OCI-LY7 (cell line): ENCODE data around the gene DENND6B. TPM values are rescaled to one million over a fixed set of nuclear protein-coding genes. Genes with fewer than 3 reads are reported as not detected.
A peak's percentile ranks its signal among the peaks of the same experiment; 100 is the strongest.

Experiments used
- BruUV-seq: library from RNA; stranded (reverse); fragments of 400-500 nt; replicated peaks from 2 replicates; lab custom pipeline; 2021; lab: Mats Ljungman, UMichigan
- CTCF ChIA-PET: fragments of 300-600 bp; sonication (Branson Sonifier 250); formaldehyde crosslinking; loops from one replicate; lab custom pipeline; 2022; ENCODE audit warnings: antibody characterized with exemption; ENCODE audit not compliant: unreplicated experiment; lab: Charles Lee
- POLR2A ChIA-PET: fragments of 300-600 bp; sonication (Branson Sonifier 250); formaldehyde crosslinking; loops from one replicate; lab custom pipeline; 2022; ENCODE audit warnings: antibody characterized with exemption; lab: Charles Lee
- DNase-seq: peaks from one replicate; pipeline ENCODE4 v3.0.0-alpha.2; 2015; ENCODE audit warnings: low spot score
- H2AFZ ChIP-seq: fragments of 200-600 bp; sonication (generic), shearing (Covaris generic); 2 replicates; pipeline ENCODE4 v1.6.1; 2014; ENCODE audit warnings: mild to moderate bottlenecking, antibody characterized with exemption, low read length, moderate library complexity
- H3K27ac ChIP-seq: fragments of 200-600 bp; sonication (generic); 2 replicates; pipeline ENCODE4 v1.5.1; 2014; ENCODE audit warnings: mixed run types, low read depth, mild to moderate bottlenecking, moderate library complexity, low read length, inconsistent platforms; ENCODE audit not compliant: poor library complexity, severe bottlenecking
- H3K36me3 ChIP-seq: fragments of 200-600 bp; sonication (generic); 2 replicates; pipeline ENCODE4 v1.6.1; 2014; ENCODE audit warnings: mild to moderate bottlenecking, antibody characterized with exemption, low read length, moderate library complexity, mixed read lengths; ENCODE audit not compliant: insufficient read depth
- H3K4me1 ChIP-seq: fragments of 200-600 bp; sonication (generic); 2 replicates; pipeline ENCODE4 v1.5.1; 2014; ENCODE audit warnings: mild to moderate bottlenecking, low read length; ENCODE audit not compliant: insufficient read depth, poor library complexity, severe bottlenecking
- H3K4me2 ChIP-seq: fragments of 200-600 bp; sonication (generic); 2 replicates; pipeline ENCODE4 v1.6.1; 2014; ENCODE audit warnings: mild to moderate bottlenecking, low read length
- H3K4me3 ChIP-seq: fragments of 200-600 bp; sonication (generic); 2 replicates; pipeline ENCODE4 v1.5.1; 2014; ENCODE audit warnings: mild to moderate bottlenecking, low read depth, low read length; ENCODE audit not compliant: poor library complexity, severe bottlenecking
- H3K79me2 ChIP-seq: fragments of 200-600 bp; sonication (generic); 2 replicates; pipeline ENCODE4 v1.6.1; 2016; ENCODE audit warnings: low read depth, mild to moderate bottlenecking, low read length, moderate library complexity, mixed read lengths; ENCODE audit not compliant: insufficient read depth
- H3K9me2 ChIP-seq: fragments of 200-600 bp; sonication (generic); 2 replicates; pipeline ENCODE4 v1.6.1; 2016; ENCODE audit warnings: mild to moderate bottlenecking, low read length, mixed read lengths; ENCODE audit not compliant: insufficient read depth
- H3K9me3 ChIP-seq: fragments of 200-600 bp; sonication (generic); 2 replicates; pipeline ENCODE4 v1.6.1; 2014; ENCODE audit warnings: mild to moderate bottlenecking, mixed run types, low read length, mixed read lengths
- H4K20me1 ChIP-seq: fragments of 200-600 bp; sonication (generic); 2 replicates; pipeline ENCODE4 v1.6.1; 2014; ENCODE audit warnings: mild to moderate bottlenecking, antibody characterized with exemption, low read length, moderate library complexity, mixed read lengths; ENCODE audit not compliant: insufficient read depth
- EZH2phosphoT487 ChIP-seq: fragments of 200-600 bp; sonication (generic); IDR thresholded peaks from 2 replicates; pipeline ENCODE4 v1.6.1; 2018; ENCODE audit warnings: low read depth, borderline replicate concordance, mild to moderate bottlenecking, mixed run types, antibody characterized with exemption, low read length, moderate library complexity, mixed read lengths
- intact Hi-C: fragments of 100-400 bp; cut with micrococcal nuclease; formaldehyde crosslinking; loops from one replicate; pipeline ENCODE4 v1.10.0; 2022; ENCODE audit not compliant: unreplicated experiment
- total RNA-seq, 2 experiments: library from RNA; depleted of rRNA in 1 of 2; stranded (reverse); fragments of >200 nt in 1 of 2; shearing (Covaris generic) in 1 of 2; gene quantifications; 2 replicates each; pipeline ENCODE4 v1.2.3, GENCODE V29; 2014 to 2022
- TF ChIP-seq, protein P1 (sequence below): fragments of 200-600 bp; sonication (generic); conservative IDR thresholded peaks from 2 replicates; pipeline ENCODE4 v1.5.1; 2014; ENCODE audit warnings: mild to moderate bottlenecking, antibody characterized with exemption, low read length, moderate library complexity, mixed read lengths

The DENND6B gene
- total RNA-seq, 2 experiments from 2014 or later = 31.6 to 45.0 TPM

DNA sequence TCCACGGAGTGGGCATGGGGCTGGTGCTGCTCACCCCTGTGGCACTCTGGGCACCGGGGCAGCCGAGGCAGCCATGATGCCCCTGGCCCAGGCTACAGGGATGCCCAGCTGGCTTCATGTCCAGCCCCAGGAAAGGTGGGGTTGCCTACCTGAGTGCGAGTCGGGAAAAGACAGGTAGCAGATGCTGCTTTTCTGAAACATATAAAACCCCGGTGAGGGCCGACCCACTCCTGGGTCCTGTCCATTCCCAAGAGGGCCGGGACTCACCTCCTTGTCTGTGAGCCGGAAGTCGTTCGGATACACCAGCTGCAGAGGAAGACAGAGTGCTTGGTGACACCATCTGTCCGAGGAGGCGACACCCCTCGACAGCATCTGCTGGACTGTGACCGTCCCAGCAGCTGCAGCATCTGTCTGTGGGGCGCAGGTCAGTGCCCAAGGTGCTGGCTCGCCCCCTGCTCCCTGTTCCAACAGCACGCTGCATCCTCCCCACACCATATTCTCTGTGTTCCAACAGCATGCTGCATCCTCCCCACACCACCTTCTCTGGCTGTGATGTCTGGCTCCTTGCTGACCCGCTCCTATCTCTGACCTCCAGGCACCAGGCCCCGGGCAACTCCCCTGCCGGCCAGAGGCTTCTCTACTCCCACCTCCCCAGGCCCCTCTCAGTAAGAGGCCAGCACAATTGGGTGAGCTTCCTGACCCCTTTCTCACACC lies 8.0 kb downstream of the DENND6B start:
- H4K20me1 ChIP-seq = no peaks in the 10 kb centered on the region
- peaks cover 68% of the 10 kb centered on the region for H3K4me1 ChIP-seq
- no TSS peak for BruUV-seq
- ChIA-PET POLR2A (no interaction called here), CTCF (no interaction called here)
- H3K4me3 ChIP-seq = peak overlapping the region; percentile 61
- intact Hi-C loops = loop anchor here (2.0 to 5.0 kb wide), 2 partner anchors 42 to 127 kb away; no protein-coding TSS in a partner anchor
- H3K9me2 ChIP-seq = no peaks in the 10 kb centered on the region
- DNase-seq = peak; percentile 93
- H3K79me2 ChIP-seq = no peaks in the 10 kb centered on the region
- TF ChIP-seq EZH2phosphoT487 = no peak
- TF ChIP-seq, protein P1, sequence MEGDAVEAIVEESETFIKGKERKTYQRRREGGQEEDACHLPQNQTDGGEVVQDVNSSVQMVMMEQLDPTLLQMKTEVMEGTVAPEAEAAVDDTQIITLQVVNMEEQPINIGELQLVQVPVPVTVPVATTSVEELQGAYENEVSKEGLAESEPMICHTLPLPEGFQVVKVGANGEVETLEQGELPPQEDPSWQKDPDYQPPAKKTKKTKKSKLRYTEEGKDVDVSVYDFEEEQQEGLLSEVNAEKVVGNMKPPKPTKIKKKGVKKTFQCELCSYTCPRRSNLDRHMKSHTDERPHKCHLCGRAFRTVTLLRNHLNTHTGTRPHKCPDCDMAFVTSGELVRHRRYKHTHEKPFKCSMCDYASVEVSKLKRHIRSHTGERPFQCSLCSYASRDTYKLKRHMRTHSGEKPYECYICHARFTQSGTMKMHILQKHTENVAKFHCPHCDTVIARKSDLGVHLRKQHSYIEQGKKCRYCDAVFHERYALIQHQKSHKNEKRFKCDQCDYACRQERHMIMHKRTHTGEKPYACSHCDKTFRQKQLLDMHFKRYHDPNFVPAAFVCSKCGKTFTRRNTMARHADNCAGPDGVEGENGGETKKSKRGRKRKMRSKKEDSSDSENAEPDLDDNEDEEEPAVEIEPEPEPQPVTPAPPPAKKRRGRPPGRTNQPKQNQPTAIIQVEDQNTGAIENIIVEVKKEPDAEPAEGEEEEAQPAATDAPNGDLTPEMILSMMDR = 0 out of 2 replicates have a peak, but pooled peaks have one; percentile 5
- H2AFZ ChIP-seq = peak overlapping the region; percentile 12; the same call in 1 of the 2 replicates
- no peaks in the 10 kb centered on the region for H3K36me3 ChIP-seq
- H3K27ac ChIP-seq = peak overlapping the region; percentile 90
- H3K4me2 ChIP-seq = peak overlapping the region; percentile 86
- H3K9me3 ChIP-seq = no peaks in the 10 kb centered on the region

DNA sequence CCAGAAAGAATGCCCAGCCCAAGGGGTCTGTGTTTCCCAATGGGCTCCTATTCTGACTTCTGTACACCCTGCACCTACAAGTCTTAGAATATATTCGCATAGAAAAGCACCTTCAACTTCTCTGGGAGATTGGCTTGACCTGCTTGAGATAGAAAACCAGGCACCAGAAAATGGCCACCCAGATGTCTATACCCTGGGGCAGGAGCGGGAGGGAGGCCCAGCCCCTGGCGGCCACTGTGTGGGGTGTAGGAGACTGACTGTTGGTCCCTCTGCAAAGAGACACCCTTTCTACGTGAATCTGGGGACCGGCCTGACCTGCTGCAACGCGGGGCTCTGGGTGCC lies 8.5 kb downstream of the DENND6B start:
- H3K4me3 ChIP-seq = peak overlapping the region; percentile 61
- DNase-seq = no peak
- ChIA-PET POLR2A (interaction anchor here (0.9 kb wide), 1 partner anchor 67 kb away, joined by 3 read pairs; the partner anchor contains the start of gene HDAC10), CTCF (no interaction called here)
- H3K27ac ChIP-seq = peak overlapping the region; percentile 90
- H4K20me1 ChIP-seq = no peaks in the 10 kb centered on the region
- no peaks in the 10 kb centered on the region for H3K9me2 ChIP-seq
- intact Hi-C loops = loop anchor here (2.0 to 5.0 kb wide), 2 partner anchors 42 to 126 kb away; no protein-coding TSS in a partner anchor
- peak overlapping the region; percentile 12; the same call in 1 of the 2 replicates for H2AFZ ChIP-seq
- H3K79me2 ChIP-seq = no peaks in the 10 kb centered on the region
- H3K4me2 ChIP-seq = peak overlapping the region; percentile 86
- H3K36me3 ChIP-seq = no peaks in the 10 kb centered on the region
- no peaks in the 10 kb centered on the region for H3K9me3 ChIP-seq
- TF ChIP-seq EZH2phosphoT487 = no peak
- TF ChIP-seq, protein P1 = peak; percentile 48
- H3K4me1 ChIP-seq = peaks cover 71% of the 10 kb centered on the region
- BruUV-seq = no TSS peak
